Measurements from ENCODE around the gene PABPC3. TPM values are rescaled to one million over a fixed set of nuclear protein-coding genes. Genes with fewer than 3 reads are reported as not detected.

Gene PABPC3
- total and polyA plus RNA-seq, 10 of the 15 experiments (the other 5 are each of a cell fraction or from before 2014, with no cell fraction given): 0.04 to 0.87 (median 0.28) TPM

GRCh38 chr13:25114220-25114619, 18.3 kb downstream of the PABPC3 start:
- ChIA-PET SMC1A (ENCODE audit: uncharacterized antibody, unreplicated experiment) (interaction anchor here (0.6 to 2.5 kb wide), 8 partner anchors 9 to 425 kb away, joined by 3 to 8 read pairs (median 3); no protein-coding TSS in a partner anchor), POLR2A (no interaction called here), CTCF (interaction anchor here (0.6 to 4.0 kb wide), 33 partner anchors 8 to 400 kb away, joined by 3 to 48 read pairs (median 3); partner anchors contain the start of gene AMER2), RAD21 (ENCODE audit: unreplicated experiment) (interaction anchor here (0.8 to 1.2 kb wide), 3 partner anchors 30 to 72 kb away, joined by 3 to 5 read pairs (median 4); no protein-coding TSS in a partner anchor)
- no peaks in the 10 kb centered on the region for H4K20me1 ChIP-seq (ENCODE audit: control insufficient read depth, insufficient read depth)
- no TSS peak for BruUV-seq (replicated peaks)
- H2AFZ ChIP-seq (ENCODE audit: control insufficient read depth, low read depth, low read length): peak overlapping the region; percentile 75
- intact Hi-C loops (cut with micrococcal nuclease; ENCODE audit: unreplicated experiment): loop anchor here (1.0 to 2.0 kb wide), 4 partner anchors 29 to 135 kb away; no protein-coding TSS in a partner anchor
- H3K79me2 ChIP-seq (ENCODE audit: control insufficient read depth, insufficient read depth, low read length): no peaks in the 10 kb centered on the region
- peak overlapping the region; percentile 57 for H3K4me2 ChIP-seq (ENCODE audit: control insufficient read depth, insufficient read depth)
- ATAC-seq (peak; percentile 96), FAIRE-seq (peak; percentile 64), DNase-seq (ENCODE audit: low read depth, low spot score) (peak; percentile 56)
- peaks cover 9% of the 10 kb centered on the region for H3K4me1 ChIP-seq (ENCODE audit: control insufficient read depth, insufficient read depth, low read length)
- no peaks in the 10 kb centered on the region for H3K36me3 ChIP-seq (ENCODE audit: control insufficient read depth in 2 of 2, insufficient read depth in 2 of 2, low read length in 1 of 2)
- 17% methylated on average over 3 of the region's 3 CpGs for WGBS (ENCODE audit: insufficient coverage, insufficient replicate concordance, low lambda C conversion rate, missing lambda C conversion rate)
- peaks cover 0 to 3% of the 10 kb centered on the region in 2 experiments; a peak in 1 of 4 replicates for H3K27me3 ChIP-seq (replicated peaks in 1 of 2; ENCODE audit: control insufficient read depth in 2 of 2, insufficient read depth in 2 of 2, low read length in 1 of 2)
- H3K9ac ChIP-seq (ENCODE audit: control insufficient read depth, insufficient read depth, low read length): no peak overlapping the region
- no peaks in the 10 kb centered on the region for H3K9me3 ChIP-seq (replicated peaks; ENCODE audit: control insufficient read depth, insufficient read depth, low read length)
- no peak overlapping the region for H3K4me3 ChIP-seq
- in situ Hi-C loops (cut with MboI): no loop called here
- no peak overlapping the region for H3K27ac ChIP-seq (ENCODE audit: control insufficient read depth, insufficient read depth)
- TF ChIP-seq SREBF2 (IDR thresholded peaks at IDR 0.05; ENCODE audit: low read length) (no peak), SMC3 (IDR thresholded peaks at IDR 0.05; ENCODE audit: borderline replicate concordance, low read length) (peak; percentile 80; the same call in 1 of the 2 replicates), RB1 (IDR thresholded peaks at IDR 0.05; ENCODE audit: borderline replicate concordance) (peak; percentile 45; the same call in 1 of the 2 replicates), TCF12 (IDR thresholded peaks at IDR 0.05; ENCODE audit: low read depth, low read length) (0 out of 2 replicates have a peak, but pooled peaks have one; percentile 60), ETV6 (conservative IDR thresholded peaks at IDR 0.05 in 1 of 2, IDR thresholded peaks at IDR 0.05 in 1 of 2; ENCODE audit: borderline replicate concordance in 1 of 2, low read depth in 1 of 2) (0 out of 4 replicates have a peak, but pooled peaks of 1 of the 2 experiments have one; percentile 16), EGR1 (IDR thresholded peaks at IDR 0.05; ENCODE audit: borderline replicate concordance in 1 of 2, low read depth in 2 of 2, low read length in 2 of 2) (no peak), TARDBP (IDR thresholded peaks at IDR 0.05; ENCODE audit: borderline replicate concordance) (0 out of 2 replicates have a peak, but pooled peaks have one; percentile 41), CBFB (IDR thresholded peaks at IDR 0.05; ENCODE audit: low read depth) (0 out of 2 replicates have a peak, but pooled peaks have one; percentile 33), NFYB (IDR thresholded peaks at IDR 0.05; ENCODE audit: insufficient read depth, low read depth, low read length) (no peak), RAD21 (IDR thresholded peaks at IDR 0.05; ENCODE audit: insufficient read depth, low read depth, low read length) (peak; percentile 82), E2F4 (IDR thresholded peaks at IDR 0.05; ENCODE audit: low read depth, low read length) (no peak), RUNX3 (IDR thresholded peaks at IDR 0.05; ENCODE audit: low read length) (peak; percentile 54)
- TF ChIP-seq, protein P1, sequence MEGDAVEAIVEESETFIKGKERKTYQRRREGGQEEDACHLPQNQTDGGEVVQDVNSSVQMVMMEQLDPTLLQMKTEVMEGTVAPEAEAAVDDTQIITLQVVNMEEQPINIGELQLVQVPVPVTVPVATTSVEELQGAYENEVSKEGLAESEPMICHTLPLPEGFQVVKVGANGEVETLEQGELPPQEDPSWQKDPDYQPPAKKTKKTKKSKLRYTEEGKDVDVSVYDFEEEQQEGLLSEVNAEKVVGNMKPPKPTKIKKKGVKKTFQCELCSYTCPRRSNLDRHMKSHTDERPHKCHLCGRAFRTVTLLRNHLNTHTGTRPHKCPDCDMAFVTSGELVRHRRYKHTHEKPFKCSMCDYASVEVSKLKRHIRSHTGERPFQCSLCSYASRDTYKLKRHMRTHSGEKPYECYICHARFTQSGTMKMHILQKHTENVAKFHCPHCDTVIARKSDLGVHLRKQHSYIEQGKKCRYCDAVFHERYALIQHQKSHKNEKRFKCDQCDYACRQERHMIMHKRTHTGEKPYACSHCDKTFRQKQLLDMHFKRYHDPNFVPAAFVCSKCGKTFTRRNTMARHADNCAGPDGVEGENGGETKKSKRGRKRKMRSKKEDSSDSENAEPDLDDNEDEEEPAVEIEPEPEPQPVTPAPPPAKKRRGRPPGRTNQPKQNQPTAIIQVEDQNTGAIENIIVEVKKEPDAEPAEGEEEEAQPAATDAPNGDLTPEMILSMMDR (IDR thresholded peaks at IDR 0.05 in 2 of 3, conservative IDR thresholded peaks at IDR 0.05 in 1 of 3; ENCODE audit: control insufficient read depth in 2 of 3, extremely low read depth in 1 of 3, insufficient read depth in 1 of 3, low read depth in 3 of 3, low read length in 3 of 3): peak; percentile 88 to 96 (median 90)

Data from GM12878 (cell line).